Brain microvascular endothelial cell (primary cell): ENCODE results near the gene PCDHGC3.

ENCODE experiments used
- DNase-seq: peaks from one replicate; pipeline ENCODE4 v3.0.0-alpha.2; 2020
- H3K27ac ChIP-seq: fragments of 250-450 bp; sonication (Bioruptor Pico); 2 replicates; pipeline ENCODE4 v1.5.1; 2020; ENCODE audit warnings: mild to moderate bottlenecking, moderate library complexity
- H3K27me3 ChIP-seq: fragments of 250-450 bp; sonication (Bioruptor Pico); replicated peaks from 2 replicates; pipeline ENCODE4 v1.5.1; 2020; ENCODE audit warnings: mild to moderate bottlenecking
- H3K36me3 ChIP-seq: fragments of 250-450 bp; sonication (Bioruptor Pico); replicated peaks from 2 replicates; pipeline ENCODE4 v1.5.1; 2020; ENCODE audit warnings: mild to moderate bottlenecking
- H3K4me3 ChIP-seq: 2 replicates; pipeline ENCODE4 v1.5.1; 2011; ENCODE audit warnings: low read depth, mild to moderate bottlenecking, control low read depth, low read length, moderate library complexity
- CTCF ChIP-seq: IDR thresholded peaks from 2 replicates; pipeline ENCODE4 v1.5.1; 2011; ENCODE audit warnings: low read depth, mild to moderate bottlenecking, moderate library complexity, low read length, control low read depth, inconsistent platforms; ENCODE audit errors: missing control alignments
- in situ Hi-C: cut with HindIII; loops from 2 replicates; pipeline ENCODE4 v1.10.0; 2017; ENCODE audit warnings: low sequenced_read_pairs, low pct_ligation_motif_present

Gene PCDHGC3

DNA sequence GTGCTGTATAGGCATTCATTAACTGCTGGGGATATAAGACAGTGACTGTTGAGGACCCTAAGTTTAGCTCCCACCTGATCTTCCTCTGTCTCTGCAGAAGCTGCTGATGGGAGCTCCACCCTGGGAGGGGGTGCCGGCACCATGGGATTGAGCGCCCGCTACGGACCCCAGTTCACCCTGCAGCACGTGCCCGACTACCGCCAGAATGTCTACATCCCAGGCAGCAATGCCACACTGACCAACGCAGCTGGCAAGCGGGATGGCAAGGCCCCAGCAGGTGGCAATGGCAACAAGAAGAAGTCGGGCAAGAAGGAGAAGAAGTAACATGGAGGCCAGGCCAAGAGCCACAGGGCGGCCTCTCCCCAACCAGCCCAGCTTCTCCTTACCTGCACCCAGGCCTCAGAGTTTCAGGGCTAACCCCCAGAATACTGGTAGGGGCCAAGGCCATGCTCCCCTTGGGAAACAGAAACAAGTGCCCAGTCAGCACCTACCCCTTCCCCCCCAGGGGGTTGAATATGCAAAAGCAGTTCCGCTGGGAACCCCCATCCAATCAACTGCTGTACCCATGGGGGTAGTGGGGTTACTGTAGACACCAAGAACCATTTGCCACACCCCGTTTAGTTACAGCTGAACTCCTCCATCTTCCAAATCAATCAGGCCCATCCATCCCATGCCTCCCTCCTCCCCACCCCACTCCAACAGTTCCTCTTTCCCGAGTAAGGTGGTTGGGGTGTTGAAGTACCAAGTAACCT, 35.3 kb downstream of the PCDHGC3 start:
- Histone ChIP-seq H3K4me3 (no peak overlapping the region), H3K36me3 (peaks cover 14% of the 10 kb centered on the region), H3K27ac (no peak overlapping the region), H3K27me3 (no peaks in the 10 kb centered on the region)
- no peak for TF ChIP-seq CTCF
- no peak for DNase-seq
- in situ Hi-C loops: loop anchor here (25.0 kb wide), 1 partner anchor 99 kb away; the partner anchor contains the start of genes PCDHGA10, PCDHGA11, PCDHGA9 and PCDHGB6

DNA sequence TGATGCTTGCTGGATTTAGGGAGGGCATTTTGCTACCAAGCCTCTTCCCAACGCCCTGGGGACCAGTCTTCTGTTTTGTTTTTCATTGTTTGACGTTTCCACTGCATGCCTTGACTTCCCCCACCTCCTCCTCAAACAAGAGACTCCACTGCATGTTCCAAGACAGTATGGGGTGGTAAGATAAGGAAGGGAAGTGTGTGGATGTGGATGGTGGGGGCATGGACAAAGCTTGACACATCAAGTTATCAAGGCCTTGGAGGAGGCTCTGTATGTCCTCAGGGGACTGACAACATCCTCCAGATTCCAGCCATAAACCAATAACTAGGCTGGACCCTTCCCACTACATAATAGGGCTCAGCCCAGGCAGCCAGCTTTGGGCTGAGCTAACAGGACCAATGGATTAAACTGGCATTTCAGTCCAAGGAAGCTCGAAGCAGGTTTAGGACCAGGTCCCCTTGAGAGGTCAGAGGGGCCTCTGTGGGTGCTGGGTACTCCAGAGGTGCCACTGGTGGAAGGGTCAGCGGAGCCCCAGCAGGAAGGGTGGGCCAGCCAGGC, 36.1 kb downstream of the PCDHGC3 start:
- no peaks in the 10 kb centered on the region for H3K27me3 ChIP-seq
- no peak overlapping the region for H3K27ac ChIP-seq
- no peak for DNase-seq
- in situ Hi-C loops: loop anchor here (25.0 kb wide), 1 partner anchor 100 kb away; the partner anchor contains the start of genes PCDHGA10, PCDHGA11, PCDHGA9 and PCDHGB6
- no peak overlapping the region for H3K4me3 ChIP-seq
- TF ChIP-seq CTCF: no peak
- peaks cover 16% of the 10 kb centered on the region for H3K36me3 ChIP-seq

DNA sequence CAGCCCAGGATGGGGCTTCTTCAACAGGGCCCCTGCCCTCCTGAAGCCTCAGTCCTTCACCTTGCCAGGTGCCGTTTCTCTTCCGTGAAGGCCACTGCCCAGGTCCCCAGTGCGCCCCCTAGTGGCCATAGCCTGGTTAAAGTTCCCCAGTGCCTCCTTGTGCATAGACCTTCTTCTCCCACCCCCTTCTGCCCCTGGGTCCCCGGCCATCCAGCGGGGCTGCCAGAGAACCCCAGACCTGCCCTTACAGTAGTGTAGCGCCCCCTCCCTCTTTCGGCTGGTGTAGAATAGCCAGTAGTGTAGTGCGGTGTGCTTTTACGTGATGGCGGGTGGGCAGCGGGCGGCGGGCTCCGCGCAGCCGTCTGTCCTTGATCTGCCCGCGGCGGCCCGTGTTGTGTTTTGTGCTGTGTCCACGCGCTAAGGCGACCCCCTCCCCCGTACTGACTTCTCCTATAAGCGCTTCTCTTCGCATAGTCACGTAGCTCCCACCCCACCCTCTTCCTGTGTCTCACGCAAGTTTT, 36.7 kb downstream of the PCDHGC3 start:
- peaks cover 16% of the 10 kb centered on the region for H3K36me3 ChIP-seq
- in situ Hi-C loops: loop anchor here (25.0 kb wide), 1 partner anchor 100 kb away; the partner anchor contains the start of genes PCDHGA10, PCDHGA11, PCDHGA9 and PCDHGB6
- peak overlapping the region; percentile 60 for H3K4me3 ChIP-seq
- H3K27me3 ChIP-seq: no peaks in the 10 kb centered on the region
- peak; percentile 90 for TF ChIP-seq CTCF
- peak overlapping the region; percentile 95 for H3K27ac ChIP-seq
- peak; percentile 64 for DNase-seq

GRCh38 chr5:141512911-141513626, 37.3 kb downstream of the PCDHGC3 start:
- peak overlapping the region; percentile 60 for H3K4me3 ChIP-seq
- TF ChIP-seq CTCF: no peak
- H3K27me3 ChIP-seq: no peaks in the 10 kb centered on the region
- H3K27ac ChIP-seq: peak overlapping the region; percentile 95
- in situ Hi-C loops: loop anchor here (25.0 kb wide), 1 partner anchor 101 kb away; the partner anchor contains the start of genes PCDHGA10, PCDHGA11, PCDHGA9 and PCDHGB6
- DNase-seq: peak; percentile 51
- H3K36me3 ChIP-seq: peaks cover 16% of the 10 kb centered on the region

DNA sequence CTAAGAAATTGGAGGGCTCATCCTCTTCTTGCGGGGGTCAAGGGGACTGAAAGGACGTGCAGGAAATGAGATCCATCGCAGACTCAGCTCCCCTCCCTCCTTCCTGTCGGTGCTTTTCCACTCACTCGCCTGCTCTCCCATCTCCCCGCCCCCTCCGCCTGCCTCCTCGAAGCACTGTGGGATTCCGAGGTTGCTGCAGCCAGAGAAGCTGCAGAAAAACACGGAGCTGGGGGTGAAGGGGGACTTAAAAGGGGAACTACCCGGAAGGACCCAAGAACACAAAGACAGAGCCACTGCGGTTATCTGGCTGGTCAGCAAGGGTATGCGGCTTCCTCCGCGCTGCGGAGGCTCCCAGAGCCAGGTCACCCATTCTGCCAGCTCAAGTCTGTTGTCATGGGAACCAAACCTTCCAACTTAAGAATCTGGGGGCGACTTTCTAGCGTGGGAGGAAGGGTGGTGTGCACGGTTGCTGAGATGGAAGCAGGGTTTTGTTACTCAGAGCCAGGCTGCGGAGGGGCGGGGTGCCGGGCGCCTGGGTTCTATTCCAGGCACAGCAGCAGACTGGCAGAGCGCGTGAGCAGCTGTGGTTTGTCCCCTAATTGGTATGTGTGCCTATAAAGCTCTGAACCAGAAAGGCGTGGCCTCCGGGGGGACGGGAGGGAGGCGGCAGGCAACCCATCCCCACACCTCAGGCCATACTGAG, 38.0 kb downstream of the PCDHGC3 start:
- peak overlapping the region; percentile 60 for H3K4me3 ChIP-seq
- DNase-seq: peak; percentile 89
- H3K27ac ChIP-seq: peak overlapping the region; percentile 95
- no peak for TF ChIP-seq CTCF
- in situ Hi-C loops: loop anchor here (25.0 kb wide), 1 partner anchor 101 kb away; the partner anchor contains the start of genes PCDHGA10, PCDHGA11, PCDHGA9 and PCDHGB6
- H3K27me3 ChIP-seq: no peaks in the 10 kb centered on the region
- peaks cover 17% of the 10 kb centered on the region for H3K36me3 ChIP-seq
